MM.1S (cell line): Measurements from ENCODE around the gene LMX1B.

Experiments used
- DNase-seq: peaks from one replicate; pipeline ENCODE4 v3.0.0-alpha.2; 2015
- H2AFZ ChIP-seq: fragments of 300-600 bp; sonication (generic); 2 replicates; pipeline ENCODE4 v1.6.0; 2016; ENCODE audit warnings: antibody characterized with exemption, low read length
- H3F3A ChIP-seq: fragments of 300-600 bp; sonication (generic); 2 replicates; pipeline ENCODE4 v1.6.1; 2016; ENCODE audit warnings: mild to moderate bottlenecking, antibody characterized with exemption, low read length, moderate library complexity, mixed read lengths; ENCODE audit not compliant: insufficient read depth
- H3K27ac ChIP-seq: fragments of 300-600 bp; sonication (generic); 2 replicates; pipeline ENCODE4 v1.5.1; 2016; ENCODE audit warnings: mild to moderate bottlenecking, low read length
- H3K27me3 ChIP-seq: fragments of 300-600 bp; sonication (generic); replicated peaks from 2 replicates; pipeline ENCODE4 v1.6.0; 2016; ENCODE audit warnings: low read length; ENCODE audit not compliant: insufficient read depth
- H3K36me3 ChIP-seq: fragments of 300-600 bp; sonication (generic); replicated peaks from 2 replicates; pipeline ENCODE4 v1.6.1; 2016; ENCODE audit warnings: mild to moderate bottlenecking, low read length, mixed read lengths; ENCODE audit not compliant: insufficient read depth
- H3K4me1 ChIP-seq: fragments of 300-600 bp; sonication (generic); 2 replicates; pipeline ENCODE4 v1.6.1; 2016; ENCODE audit warnings: low read length, mixed read lengths
- H3K4me2 ChIP-seq: fragments of 300-600 bp; sonication (generic); 2 replicates; pipeline ENCODE4 v1.6.0; 2016; ENCODE audit warnings: low read depth, low read length
- H3K4me3 ChIP-seq: fragments of 300-600 bp; sonication (generic); 2 replicates; pipeline ENCODE4 v1.5.1; 2016; ENCODE audit warnings: low read length, mixed read lengths
- H3K79me2 ChIP-seq: fragments of 300-600 bp; sonication (generic); 2 replicates; pipeline ENCODE4 v1.6.1; 2016; ENCODE audit warnings: mixed run types, low read length, mixed read lengths
- H3K9ac ChIP-seq: fragments of 300-600 bp; sonication (generic); 2 replicates; pipeline ENCODE4 v1.6.1; 2016; ENCODE audit warnings: low read length, mixed read lengths
- H3K9me2 ChIP-seq: fragments of 300-600 bp; sonication (generic); replicated peaks from 2 replicates; pipeline ENCODE4 v1.6.1; 2016; ENCODE audit warnings: mild to moderate bottlenecking, low read length, mixed read lengths; ENCODE audit not compliant: insufficient read depth
- H3K9me3 ChIP-seq: fragments of 300-600 bp; sonication (generic); replicated peaks from 2 replicates; pipeline ENCODE4 v1.6.1; 2016; ENCODE audit warnings: mild to moderate bottlenecking, low read length, mixed read lengths; ENCODE audit not compliant: insufficient read depth
- H4K20me1 ChIP-seq: fragments of 300-600 bp; sonication (generic); 2 replicates; pipeline ENCODE4 v1.6.1; 2016; ENCODE audit warnings: mild to moderate bottlenecking, low read length, moderate library complexity, mixed read lengths; ENCODE audit not compliant: insufficient read depth
- EZH2 ChIP-seq: fragments of 300-600 bp; sonication (generic); optimal IDR thresholded peaks from 2 replicates; pipeline ENCODE3; 2017; ENCODE audit warnings: low read depth, mild to moderate bottlenecking, antibody characterized with exemption, low read length, mixed read lengths
- EZH2phosphoT487 ChIP-seq: fragments of 300-600 bp; sonication (generic); IDR thresholded peaks from 2 replicates; pipeline ENCODE4 v1.6.1; 2018; ENCODE audit warnings: antibody characterized with exemption, low read length
- TF ChIP-seq, protein P1 (sequence below): fragments of 300-600 bp; sonication (generic); IDR thresholded peaks from 2 replicates; pipeline ENCODE4 v1.5.1; 2016; ENCODE audit warnings: antibody characterized with exemption, low read length, mixed read lengths

Gene LMX1B

DNA sequence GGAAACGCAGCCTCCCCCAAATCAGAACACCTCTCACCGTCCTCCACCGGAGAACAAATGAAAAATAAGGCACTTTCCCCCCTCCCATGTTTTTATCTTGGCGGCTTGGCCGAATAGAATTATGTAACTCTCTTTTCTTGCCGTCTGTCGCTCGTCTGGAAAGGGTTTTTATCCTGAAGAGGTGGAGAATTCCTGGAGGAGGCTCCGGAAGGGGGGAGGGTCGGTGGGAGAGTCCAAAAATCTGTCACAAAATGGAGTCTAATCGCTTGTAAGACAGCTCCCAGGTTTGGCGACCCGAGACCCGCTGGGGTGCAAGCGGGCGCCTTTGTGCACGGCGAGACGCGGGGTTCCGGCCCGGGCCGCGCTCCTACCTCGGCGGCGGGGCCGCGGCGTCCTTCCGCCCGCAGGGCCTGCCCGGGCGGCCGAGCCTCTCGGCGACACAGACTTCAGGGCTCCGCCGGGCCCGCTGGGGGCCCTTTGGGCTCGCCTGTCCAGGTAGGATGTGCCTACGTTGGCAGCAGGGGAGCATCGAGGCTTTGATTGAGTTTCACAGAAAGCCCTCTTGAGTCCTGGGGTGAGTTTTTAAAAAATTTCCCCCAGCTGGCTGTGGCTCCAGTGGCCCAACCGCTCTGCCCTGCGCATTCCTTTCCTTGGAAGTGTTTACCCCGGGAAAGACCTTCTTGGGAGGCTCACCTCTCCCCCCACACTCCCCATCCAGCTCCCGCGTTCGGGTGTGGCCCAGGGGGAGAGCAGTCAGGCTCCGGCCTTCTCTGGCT is 5.0 kb downstream of the LMX1B start:
- Histone ChIP-seq H3K4me1 (no peaks in the 10 kb centered on the region), H3K79me2 (no peaks in the 10 kb centered on the region), H3K27ac (no peak overlapping the region), H3K4me3 (no peak overlapping the region), H3K9me3 (no peaks in the 10 kb centered on the region), H3K4me2 (no peak overlapping the region; the same call in 1 of the 2 replicates), H3K27me3 (peaks cover 93% of the 10 kb centered on the region), H3F3A (no peaks in the 10 kb centered on the region), H4K20me1 (no peaks in the 10 kb centered on the region), H3K9ac (no peak overlapping the region), H3K36me3 (no peaks in the 10 kb centered on the region), H3K9me2 (no peaks in the 10 kb centered on the region), H2AFZ (no peak overlapping the region)
- TF ChIP-seq EZH2 (no peak), EZH2phosphoT487 (no peak; the same call in 1 of the 2 replicates)
- TF ChIP-seq, protein P1, sequence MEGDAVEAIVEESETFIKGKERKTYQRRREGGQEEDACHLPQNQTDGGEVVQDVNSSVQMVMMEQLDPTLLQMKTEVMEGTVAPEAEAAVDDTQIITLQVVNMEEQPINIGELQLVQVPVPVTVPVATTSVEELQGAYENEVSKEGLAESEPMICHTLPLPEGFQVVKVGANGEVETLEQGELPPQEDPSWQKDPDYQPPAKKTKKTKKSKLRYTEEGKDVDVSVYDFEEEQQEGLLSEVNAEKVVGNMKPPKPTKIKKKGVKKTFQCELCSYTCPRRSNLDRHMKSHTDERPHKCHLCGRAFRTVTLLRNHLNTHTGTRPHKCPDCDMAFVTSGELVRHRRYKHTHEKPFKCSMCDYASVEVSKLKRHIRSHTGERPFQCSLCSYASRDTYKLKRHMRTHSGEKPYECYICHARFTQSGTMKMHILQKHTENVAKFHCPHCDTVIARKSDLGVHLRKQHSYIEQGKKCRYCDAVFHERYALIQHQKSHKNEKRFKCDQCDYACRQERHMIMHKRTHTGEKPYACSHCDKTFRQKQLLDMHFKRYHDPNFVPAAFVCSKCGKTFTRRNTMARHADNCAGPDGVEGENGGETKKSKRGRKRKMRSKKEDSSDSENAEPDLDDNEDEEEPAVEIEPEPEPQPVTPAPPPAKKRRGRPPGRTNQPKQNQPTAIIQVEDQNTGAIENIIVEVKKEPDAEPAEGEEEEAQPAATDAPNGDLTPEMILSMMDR, result no peak
- no peak for DNase-seq

DNA sequence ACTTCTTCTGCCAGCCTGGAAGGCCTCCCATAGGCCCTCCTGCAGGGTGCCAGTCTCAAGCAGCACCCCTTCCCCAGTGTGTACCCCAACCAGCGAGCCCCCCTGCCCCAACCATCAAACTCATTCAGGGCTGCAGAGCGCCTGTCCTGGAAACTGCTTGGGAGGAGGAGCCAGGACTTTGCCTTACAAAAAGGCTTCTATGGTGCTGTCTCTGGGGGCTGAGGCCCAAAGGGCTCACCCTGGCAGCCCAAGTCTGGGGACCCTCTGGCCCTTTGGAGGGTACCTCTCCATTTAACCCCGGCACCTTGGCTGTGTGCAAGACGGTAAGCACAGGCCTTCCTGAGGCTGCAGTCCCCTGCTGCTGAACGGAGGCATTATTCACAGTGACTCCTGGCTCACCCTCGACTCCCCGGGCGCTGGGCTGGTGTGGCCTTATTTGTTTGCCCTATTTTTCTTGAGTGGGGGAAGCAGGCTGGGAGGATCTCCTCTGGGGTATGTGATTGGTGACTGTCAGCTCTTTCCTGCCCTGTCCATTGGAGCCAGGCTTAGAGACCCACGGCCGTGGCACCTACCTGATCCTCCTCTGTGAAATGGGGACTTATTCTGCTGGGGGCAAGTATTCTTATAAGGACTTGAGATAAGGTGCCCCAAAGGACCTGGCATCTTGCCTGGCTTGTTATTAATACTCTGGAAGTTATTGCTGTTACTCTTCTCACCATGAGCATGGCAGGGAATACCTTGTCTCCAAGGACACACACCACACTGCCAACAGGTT is 5.8 kb downstream of the LMX1B start:
- Histone ChIP-seq H3K9ac (no peak overlapping the region), H3K9me3 (no peaks in the 10 kb centered on the region), H3K36me3 (no peaks in the 10 kb centered on the region), H3K27me3 (peaks cover 98% of the 10 kb centered on the region), H3K4me3 (no peak overlapping the region), H3K9me2 (no peaks in the 10 kb centered on the region), H3K79me2 (no peaks in the 10 kb centered on the region), H3K4me1 (no peaks in the 10 kb centered on the region), H3K4me2 (no peak overlapping the region), H4K20me1 (no peaks in the 10 kb centered on the region), H2AFZ (no peak overlapping the region), H3K27ac (no peak overlapping the region), H3F3A (no peaks in the 10 kb centered on the region)
- no peak for DNase-seq
- TF ChIP-seq EZH2phosphoT487 (no peak), EZH2 (no peak)
- TF ChIP-seq, protein P1, result no peak

DNA sequence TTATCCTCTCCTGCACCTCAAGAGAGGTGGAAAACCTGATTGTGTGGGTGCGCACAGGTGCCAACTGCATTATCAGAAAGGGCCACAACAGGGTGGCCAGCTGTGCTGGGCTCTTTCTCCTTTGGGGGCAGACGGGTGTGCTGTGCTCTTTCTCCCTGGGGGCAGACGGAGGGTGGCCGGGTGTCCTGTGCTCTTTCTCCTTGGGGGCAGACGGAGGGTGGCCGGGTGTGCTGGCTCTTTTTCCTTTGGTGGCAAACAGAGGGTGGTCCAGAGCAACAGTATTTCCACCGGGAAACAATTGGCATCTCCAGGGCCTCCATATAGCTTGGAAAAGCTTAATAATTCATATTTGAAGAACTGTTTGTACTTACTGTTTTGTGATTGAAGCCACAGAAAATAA is 6.8 kb downstream of the LMX1B start:
- peaks cover 100% of the 10 kb centered on the region for H3K27me3 ChIP-seq
- no peak overlapping the region for H3K4me2 ChIP-seq
- no peak overlapping the region for H3K27ac ChIP-seq
- no peak overlapping the region for H3K4me3 ChIP-seq
- no peak for DNase-seq
- no peak overlapping the region for H3K9ac ChIP-seq
- no peaks in the 10 kb centered on the region for H3K4me1 ChIP-seq
- no peaks in the 10 kb centered on the region for H3F3A ChIP-seq
- no peaks in the 10 kb centered on the region for H3K36me3 ChIP-seq
- no peaks in the 10 kb centered on the region for H4K20me1 ChIP-seq
- no peaks in the 10 kb centered on the region for H3K79me2 ChIP-seq
- H2AFZ ChIP-seq, result no peak overlapping the region
- H3K9me3 ChIP-seq, result no peaks in the 10 kb centered on the region
- no peak for TF ChIP-seq EZH2
- TF ChIP-seq, protein P1, result no peak
- no peak for TF ChIP-seq EZH2phosphoT487
- H3K9me2 ChIP-seq, result no peaks in the 10 kb centered on the region
